MM.1S (cell line): ENCODE measurements around the gene CAB39L.

ENCODE experiments used
- EZH2 ChIP-seq: fragments of 300-600 bp; sonication (generic); optimal IDR thresholded peaks from 2 replicates; pipeline ENCODE3; 2017; ENCODE audit warnings: low read depth, mild to moderate bottlenecking, antibody characterized with exemption, low read length, mixed read lengths
- EZH2phosphoT487 ChIP-seq: fragments of 300-600 bp; sonication (generic); IDR thresholded peaks from 2 replicates; pipeline ENCODE4 v1.6.1; 2018; ENCODE audit warnings: antibody characterized with exemption, low read length
- TF ChIP-seq, protein P1 (sequence below): fragments of 300-600 bp; sonication (generic); IDR thresholded peaks from 2 replicates; pipeline ENCODE4 v1.5.1; 2016; ENCODE audit warnings: antibody characterized with exemption, low read length, mixed read lengths

DNA sequence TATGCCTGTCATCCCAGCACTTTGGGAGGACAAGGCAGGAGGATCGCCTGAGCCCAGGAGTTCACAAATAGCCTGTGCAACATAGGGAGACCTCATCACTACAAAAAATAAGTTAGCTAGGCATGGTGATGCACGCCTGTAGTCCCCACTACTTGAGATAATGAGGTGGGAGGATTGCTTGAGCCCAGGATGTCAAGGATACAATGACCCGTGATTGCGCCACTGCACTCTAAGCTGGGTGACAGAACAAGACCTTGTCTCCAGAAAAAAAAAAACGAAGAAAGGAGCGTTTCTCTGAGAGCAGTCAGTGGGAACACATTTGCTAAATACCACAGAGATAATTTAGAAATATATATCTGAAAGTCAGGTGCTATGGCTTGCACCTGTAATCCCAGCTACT is 184.3 kb downstream of the CAB39L start:
- TF ChIP-seq, protein P1, sequence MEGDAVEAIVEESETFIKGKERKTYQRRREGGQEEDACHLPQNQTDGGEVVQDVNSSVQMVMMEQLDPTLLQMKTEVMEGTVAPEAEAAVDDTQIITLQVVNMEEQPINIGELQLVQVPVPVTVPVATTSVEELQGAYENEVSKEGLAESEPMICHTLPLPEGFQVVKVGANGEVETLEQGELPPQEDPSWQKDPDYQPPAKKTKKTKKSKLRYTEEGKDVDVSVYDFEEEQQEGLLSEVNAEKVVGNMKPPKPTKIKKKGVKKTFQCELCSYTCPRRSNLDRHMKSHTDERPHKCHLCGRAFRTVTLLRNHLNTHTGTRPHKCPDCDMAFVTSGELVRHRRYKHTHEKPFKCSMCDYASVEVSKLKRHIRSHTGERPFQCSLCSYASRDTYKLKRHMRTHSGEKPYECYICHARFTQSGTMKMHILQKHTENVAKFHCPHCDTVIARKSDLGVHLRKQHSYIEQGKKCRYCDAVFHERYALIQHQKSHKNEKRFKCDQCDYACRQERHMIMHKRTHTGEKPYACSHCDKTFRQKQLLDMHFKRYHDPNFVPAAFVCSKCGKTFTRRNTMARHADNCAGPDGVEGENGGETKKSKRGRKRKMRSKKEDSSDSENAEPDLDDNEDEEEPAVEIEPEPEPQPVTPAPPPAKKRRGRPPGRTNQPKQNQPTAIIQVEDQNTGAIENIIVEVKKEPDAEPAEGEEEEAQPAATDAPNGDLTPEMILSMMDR = no peak
- TF ChIP-seq EZH2 = no peak
- no peak for TF ChIP-seq EZH2phosphoT487
